HG03139 (cell line): ENCODE data around the gene RAB6B.

Experiments used
- ATAC-seq: cut with Tn5 transposase; IDR thresholded peaks from one replicate; pipeline ENCODE4 v1.9.1; 2021; ENCODE audit not compliant: unreplicated experiment

RAB6B gene

GRCh38 chr3:133895208-133896001 is at the start of gene RAB6B:
RAB6B (minus strand) TSS chr3:133895882; CDS start chr3:133895466, 416 bp downstream.
- ATAC-seq: no peak

DNA sequence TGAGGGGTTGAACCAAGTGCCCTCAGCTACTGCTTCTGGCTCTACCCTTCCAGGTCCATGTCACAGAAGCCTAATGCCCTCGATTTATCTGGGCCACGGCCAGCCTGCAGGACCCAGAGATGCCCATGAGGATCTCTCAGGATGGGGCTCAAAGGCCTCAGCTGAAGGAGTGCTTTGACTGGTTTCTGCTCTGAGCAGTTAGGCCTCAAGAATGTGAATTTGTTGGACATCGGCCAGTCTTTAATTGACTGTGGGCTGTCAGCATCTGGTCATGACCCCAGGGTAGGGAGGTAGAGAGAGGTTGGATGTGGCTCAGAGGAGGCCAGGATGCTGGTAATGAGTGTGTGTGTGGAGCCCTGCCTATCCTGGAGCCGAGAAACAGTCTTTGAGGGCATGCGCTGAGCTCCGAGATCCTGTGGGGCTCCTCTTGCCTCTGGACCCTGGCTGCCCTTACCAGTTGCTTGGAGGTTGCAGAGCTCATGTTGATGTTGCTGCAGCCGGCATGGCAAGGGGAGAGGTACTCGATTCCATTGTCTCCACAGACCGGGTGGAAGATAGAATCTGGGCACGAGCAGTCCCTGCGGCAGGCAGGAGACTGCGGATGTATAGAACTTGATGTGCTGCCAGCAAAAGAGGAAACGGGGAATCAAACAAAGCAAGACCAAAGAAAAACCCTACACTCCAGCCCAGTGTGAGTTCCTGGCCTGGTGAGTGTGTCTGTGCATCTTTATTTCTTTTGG is 49.1 kb upstream of the RAB6B start:
- no peak for ATAC-seq

- ATAC-seq: no peak
Measured at GRCh38 chr3:133944181-133944580, 48.5 kb upstream of the RAB6B start.

- no peak for ATAC-seq
Measured at GRCh38 chr3:133943639-133944141, 48.0 kb upstream of the RAB6B start.

- ATAC-seq: no peak
Measured at GRCh38 chr3:133943031-133943535, 47.4 kb upstream of the RAB6B start.

DNA sequence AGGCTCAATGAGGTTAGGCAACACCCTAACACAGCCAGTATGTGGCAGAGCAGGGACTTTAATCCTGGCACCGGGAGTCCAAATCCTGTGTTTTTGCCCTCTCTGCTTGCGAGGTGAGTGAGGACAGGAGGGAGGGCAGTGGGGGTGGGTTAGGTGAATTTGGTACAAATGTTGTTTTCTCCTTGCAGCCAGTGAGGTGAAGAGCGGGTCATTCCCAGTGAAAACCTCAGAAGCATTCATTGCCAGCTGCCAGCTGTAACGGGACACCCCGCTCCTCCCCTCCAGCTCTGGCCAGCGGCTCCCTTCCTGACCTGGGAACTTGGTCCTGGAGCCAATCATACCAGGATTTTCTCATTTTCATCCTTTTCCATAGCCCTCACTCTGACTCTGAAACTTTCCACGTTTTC is 45.7 kb upstream of the RAB6B start:
- ATAC-seq: no peak

- ATAC-seq: no peak
Measured at GRCh38 chr3:133940536-133940935, 44.9 kb upstream of the RAB6B start.

GRCh38 chr3:133939463-133939835 is 43.8 kb upstream of the RAB6B start:
- ATAC-seq: no peak

DNA sequence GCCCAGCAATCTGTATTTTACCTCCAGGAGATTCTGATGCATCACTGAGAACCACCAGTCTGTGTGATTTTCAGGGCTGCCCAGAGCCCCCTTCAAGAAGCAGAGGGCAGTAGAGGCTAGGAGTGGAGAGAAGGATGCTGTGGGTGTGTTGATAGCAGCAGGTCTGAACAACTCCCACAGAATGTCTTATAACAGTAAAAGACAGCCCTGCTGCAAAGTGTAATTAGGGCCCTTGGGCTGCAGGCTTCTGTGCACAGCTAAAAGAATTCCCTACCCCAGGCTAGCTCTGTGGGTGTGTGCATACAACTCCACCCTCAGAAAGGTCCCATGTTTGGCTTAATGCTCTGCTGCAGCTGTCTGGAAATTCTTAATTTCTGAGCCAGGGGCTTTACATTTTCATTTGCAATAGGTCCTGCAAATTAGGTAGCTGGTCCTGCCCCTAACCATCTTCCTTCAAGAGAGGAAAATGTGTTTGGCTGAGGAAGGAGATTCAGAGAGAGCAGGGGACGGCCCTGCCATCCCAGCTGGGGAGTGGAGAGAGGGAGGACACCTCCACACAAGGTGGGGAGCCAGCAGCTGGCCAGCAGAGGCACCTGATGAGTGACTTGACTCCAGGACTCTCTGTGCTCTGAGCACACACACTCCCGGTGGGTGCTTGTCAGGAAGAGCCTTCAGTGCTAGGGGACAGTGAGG is 43.2 kb upstream of the RAB6B start:
- ATAC-seq: no peak

DNA sequence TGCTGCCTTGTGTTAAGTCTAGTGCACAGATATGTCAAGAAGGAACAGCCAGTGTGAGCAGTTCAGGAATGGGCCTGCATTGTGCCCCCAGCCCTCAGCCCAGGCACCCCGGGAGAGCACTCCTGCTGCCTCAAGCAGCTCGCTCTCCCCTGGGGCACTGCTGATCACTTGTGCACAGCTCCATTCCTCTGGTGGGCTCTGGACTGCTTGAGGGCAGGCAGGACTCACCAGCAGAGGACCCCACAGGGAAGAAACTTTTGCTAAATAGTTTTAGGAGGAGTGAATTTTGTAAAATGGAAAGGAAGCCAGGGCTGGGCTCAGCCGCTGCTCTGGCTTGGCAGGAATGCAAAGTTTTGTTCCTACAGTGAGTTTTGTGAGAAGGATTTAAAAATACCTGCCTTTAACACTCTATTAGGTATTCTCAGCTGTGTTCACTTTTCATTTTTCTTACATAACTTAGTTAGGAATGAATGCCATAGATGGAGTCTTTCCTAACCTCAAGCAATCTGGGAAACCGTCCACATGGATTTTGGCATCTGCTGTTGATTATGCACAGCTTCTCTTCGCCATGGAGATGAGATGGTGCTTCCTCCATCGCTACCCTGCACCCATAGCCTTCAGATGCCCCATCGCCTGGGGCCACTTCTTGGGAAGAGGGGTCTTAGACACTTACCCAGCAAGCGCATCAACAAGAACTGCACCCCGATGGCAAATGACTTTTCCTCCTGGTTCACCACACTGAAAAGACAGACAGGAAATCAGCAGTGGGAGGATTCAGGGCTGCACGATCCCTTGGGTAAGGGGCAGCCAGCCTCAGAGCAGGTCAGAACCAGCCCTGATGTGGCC is 42.3 kb upstream of the RAB6B start:
- ATAC-seq: no peak

- ATAC-seq: no peak
Measured at GRCh38 chr3:133937061-133937686, 41.5 kb upstream of the RAB6B start.

- no peak for ATAC-seq
Measured at GRCh38 chr3:133935843-133936769, 40.4 kb upstream of the RAB6B start.

GRCh38 chr3:133934996-133935842 is 39.5 kb upstream of the RAB6B start:
- no peak for ATAC-seq

GRCh38 chr3:133934073-133934970 is 38.6 kb upstream of the RAB6B start:
- no peak for ATAC-seq

GRCh38 chr3:133933097-133934024 is 37.7 kb upstream of the RAB6B start:
- no peak for ATAC-seq

DNA sequence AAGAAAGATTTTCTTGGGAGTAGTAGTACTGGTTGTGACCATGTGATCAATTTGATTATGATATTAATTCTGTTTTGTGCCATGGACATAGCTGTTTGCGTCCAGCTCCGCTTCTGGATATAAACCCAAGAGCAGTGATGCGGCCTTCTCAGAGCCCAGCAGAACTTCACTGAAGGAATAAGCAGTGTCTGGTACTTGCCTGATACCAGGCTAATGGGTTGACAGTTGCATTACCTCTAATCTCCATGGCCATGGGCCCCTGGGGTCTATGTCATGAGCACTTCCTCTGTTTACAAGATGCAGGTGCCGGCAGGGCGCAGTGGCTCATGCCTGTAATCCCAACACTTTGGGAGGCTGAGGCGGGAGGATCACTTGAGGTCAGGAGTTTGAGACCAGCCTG is 36.3 kb upstream of the RAB6B start:
- no peak for ATAC-seq
